HepG2 (cell line): Measurements from ENCODE around the gene PPP4R4. TPM values are rescaled to one million over a fixed set of nuclear protein-coding genes. Genes with fewer than 3 reads are reported as not detected.

Source experiments
- GLI4 ChIP-seq: sonication (generic); formaldehyde crosslinking; IDR thresholded peaks from 2 replicates; pipeline ENCODE4 v1.5.1; 2020; ENCODE audit warnings: missing genetic modification reagents, mild to moderate bottlenecking, moderate library complexity, borderline replicate concordance
- KAT2B ChIP-seq: fragments of 150-350 bp; IDR thresholded peaks from 2 replicates; pipeline ENCODE4 v1.6.1; 2014; ENCODE audit warnings: low read depth, low read length, borderline replicate concordance
- NCOA5 ChIP-seq: sonication (generic); formaldehyde crosslinking; IDR thresholded peaks from 2 replicates; pipeline ENCODE4 v1.4.0; 2020; ENCODE audit warnings: missing genetic modification reagents
- NFAT5 ChIP-seq: sonication (generic); formaldehyde crosslinking; IDR thresholded peaks from 2 replicates; pipeline ENCODE4 v1.4.0; 2020; ENCODE audit warnings: missing genetic modification reagents
- PAXIP1 ChIP-seq: sonication (generic); formaldehyde crosslinking; conservative IDR thresholded peaks from 2 replicates; pipeline ENCODE4 v1.4.0; 2020; ENCODE audit warnings: mild to moderate bottlenecking, missing genetic modification reagents, moderate library complexity
- REL ChIP-seq: sonication (generic); formaldehyde crosslinking; conservative IDR thresholded peaks from 2 replicates; pipeline ENCODE4 v1.8.0; 2022; ENCODE audit warnings: mild to moderate bottlenecking, missing genetic modification reagents, moderate library complexity
- THYN1 ChIP-seq: sonication (generic); formaldehyde crosslinking; IDR thresholded peaks from 2 replicates; pipeline ENCODE4 v1.8.1; 2023; ENCODE audit warnings: low read depth, mild to moderate bottlenecking, moderate library complexity, missing genetic modification reagents, borderline replicate concordance
- ZFAT ChIP-seq: sonication (generic); formaldehyde crosslinking; conservative IDR thresholded peaks from 2 replicates; pipeline ENCODE4 v1.8.1; 2023; ENCODE audit warnings: missing genetic modification reagents, inconsistent platforms
- ZKSCAN5 ChIP-seq: sonication (generic); formaldehyde crosslinking; IDR thresholded peaks from 2 replicates; pipeline ENCODE4 v1.5.1; 2020; ENCODE audit warnings: mild to moderate bottlenecking, missing genetic modification reagents
- ZNF264 ChIP-seq: sonication (generic); formaldehyde crosslinking; IDR thresholded peaks from 2 replicates; pipeline ENCODE4 v1.4.0; 2020; ENCODE audit warnings: missing genetic modification reagents
- ZNF337 ChIP-seq: sonication (generic); formaldehyde crosslinking; IDR thresholded peaks from 2 replicates; pipeline ENCODE4 v1.5.1; 2020; ENCODE audit warnings: missing genetic modification reagents, low read depth, mild to moderate bottlenecking, borderline replicate concordance
- ZNF33B ChIP-seq: sonication (generic); formaldehyde crosslinking; IDR thresholded peaks from 2 replicates; pipeline ENCODE4 v1.5.1; 2020; ENCODE audit warnings: mild to moderate bottlenecking, missing genetic modification reagents
- ZNF382 ChIP-seq: sonication (generic); formaldehyde crosslinking; IDR thresholded peaks from 2 replicates; pipeline ENCODE4 v1.5.0; 2020; ENCODE audit warnings: missing genetic modification reagents, mild to moderate bottlenecking, borderline replicate concordance
- ZNF7 ChIP-seq: IDR thresholded peaks from 2 replicates; pipeline ENCODE4 v1.6.1; 2016; ENCODE audit warnings: missing biosample characterization, missing genetic modification reagents
- ZNF747 ChIP-seq: sonication (generic); formaldehyde crosslinking; IDR thresholded peaks from 2 replicates; pipeline ENCODE4 v1.8.1; 2023; ENCODE audit warnings: missing genetic modification reagents, mild to moderate bottlenecking, borderline replicate concordance
- ZNF83 ChIP-seq: sonication (generic); formaldehyde crosslinking; IDR thresholded peaks from 2 replicates; pipeline ENCODE4 v1.4.0; 2020; ENCODE audit warnings: missing genetic modification reagents, mild to moderate bottlenecking, borderline replicate concordance
- ZSCAN29 ChIP-seq: sonication (generic); formaldehyde crosslinking; conservative IDR thresholded peaks from 2 replicates; pipeline ENCODE4 v1.4.0; 2020; ENCODE audit warnings: mild to moderate bottlenecking, missing genetic modification reagents
- polyA plus RNA-seq, 8 experiments: library from polyadenylated mRNA; depleted of rRNA in 3 of 8; stranded (reverse) in 7 of 8; unstranded in 1 of 8; fragments of >200 nt; fragmentation: Illumina TruSeq in 4 of 8; extraction: Trizol in 4 of 8; gene quantifications; 2 replicates each; pipeline versions ENCODE4 v1.2.1 to v1.2.3, GENCODE V29; 2011 to 2016; ENCODE audit warnings: low read depth in 4 of 8, missing spikeins in 1 of 8, mixed read lengths in 1 of 8; ENCODE audit not compliant: insufficient read depth in 1 of 8
- total RNA-seq, 5 experiments: library from RNA; depleted of rRNA; stranded (reverse); fragments of >200 nt; fragmentation: Illumina TruSeq; extraction: Trizol; gene quantifications; 2 replicates each; pipeline ENCODE4 v1.2.3, GENCODE V29; 2016; ENCODE audit warnings: low read depth in 1 of 5
- TF ChIP-seq, protein P1 (sequence below): sonication (generic); formaldehyde crosslinking; IDR thresholded peaks from 2 replicates; pipeline ENCODE4 v1.4.0; 2020; ENCODE audit warnings: missing genetic modification reagents

PPP4R4 gene
- total and polyA plus RNA-seq, 2 of the 13 experiments (the other 11 are each of a cell fraction or from before 2014, with no cell fraction given): 9.5 to 19.8 TPM

- TF ChIP-seq REL: no peak
- TF ChIP-seq ZSCAN29 (CRISPR knock-in tag): no peak
- no peak for TF ChIP-seq ZNF747 (CRISPR knock-in tag)
- no peak for TF ChIP-seq ZNF33B (CRISPR knock-in tag)
- TF ChIP-seq ZNF83 (CRISPR knock-in tag): no peak
- no peak for TF ChIP-seq NFAT5 (CRISPR knock-in tag)
- no peak for TF ChIP-seq KAT2B
- no peak for TF ChIP-seq GLI4
- no peak for TF ChIP-seq ZNF337 (CRISPR knock-in tag)
- TF ChIP-seq NCOA5 (CRISPR knock-in tag): no peak
- TF ChIP-seq, protein P1, sequence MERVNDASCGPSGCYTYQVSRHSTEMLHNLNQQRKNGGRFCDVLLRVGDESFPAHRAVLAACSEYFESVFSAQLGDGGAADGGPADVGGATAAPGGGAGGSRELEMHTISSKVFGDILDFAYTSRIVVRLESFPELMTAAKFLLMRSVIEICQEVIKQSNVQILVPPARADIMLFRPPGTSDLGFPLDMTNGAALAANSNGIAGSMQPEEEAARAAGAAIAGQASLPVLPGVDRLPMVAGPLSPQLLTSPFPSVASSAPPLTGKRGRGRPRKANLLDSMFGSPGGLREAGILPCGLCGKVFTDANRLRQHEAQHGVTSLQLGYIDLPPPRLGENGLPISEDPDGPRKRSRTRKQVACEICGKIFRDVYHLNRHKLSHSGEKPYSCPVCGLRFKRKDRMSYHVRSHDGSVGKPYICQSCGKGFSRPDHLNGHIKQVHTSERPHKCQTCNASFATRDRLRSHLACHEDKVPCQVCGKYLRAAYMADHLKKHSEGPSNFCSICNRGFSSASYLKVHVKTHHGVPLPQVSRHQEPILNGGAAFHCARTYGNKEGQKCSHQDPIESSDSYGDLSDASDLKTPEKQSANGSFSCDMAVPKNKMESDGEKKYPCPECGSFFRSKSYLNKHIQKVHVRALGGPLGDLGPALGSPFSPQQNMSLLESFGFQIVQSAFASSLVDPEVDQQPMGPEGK: 0 out of 2 replicates have a peak, but pooled peaks have one; percentile 22
- TF ChIP-seq ZFAT (CRISPR knock-in tag): no peak
- peak; percentile 28; the same call in 1 of the 2 replicates for TF ChIP-seq ZNF264 (CRISPR knock-in tag)
- TF ChIP-seq PAXIP1 (CRISPR knock-in tag): no peak
- TF ChIP-seq ZNF7: peak; percentile 53; the same call in 1 of the 2 replicates
- TF ChIP-seq ZNF382: no peak
- no peak for TF ChIP-seq THYN1
- TF ChIP-seq ZKSCAN5 (CRISPR knock-in tag): no peak
These were observed 37.4 kb upstream of the PPP4R4 start (continued) for GRCh38 chr14:94136575-94137331.
